GM19328 (cell line): ENCODE results near the gene RASSF8.

Experiments
- ATAC-seq: cut with Tn5 transposase; IDR thresholded peaks from one replicate; pipeline ENCODE4 v1.9.1; 2021; ENCODE audit warnings: mild to moderate bottlenecking, moderate library complexity; ENCODE audit not compliant: unreplicated experiment

Gene RASSF8

GRCh38 chr12:25958428-25959070 is at the start of gene RASSF8:
Gene RASSF8, plus strand, starts transcription at chr12:25958682. Its CDS starts 96,662 bp downstream, at chr12:26055344.
- peak; percentile 85 for ATAC-seq

GRCh38 chr12:25914551-25914950 is 43.9 kb upstream of the RASSF8 start:
- no peak for ATAC-seq

- no peak for ATAC-seq
Observed at GRCh38 chr12:25924491-25925001, 33.9 kb upstream of the RASSF8 start.

GRCh38 chr12:25925064-25925463 is 33.4 kb upstream of the RASSF8 start:
- ATAC-seq: no peak

GRCh38 chr12:25926536-25926935 is 31.9 kb upstream of the RASSF8 start:
- no peak for ATAC-seq

- no peak for ATAC-seq
Observed at GRCh38 chr12:25929142-25929541, 29.3 kb upstream of the RASSF8 start.

- no peak for ATAC-seq
Observed at GRCh38 chr12:25932971-25933370, 25.5 kb upstream of the RASSF8 start.

GRCh38 chr12:25934456-25934855 is 24.0 kb upstream of the RASSF8 start:
- no peak for ATAC-seq

GRCh38 chr12:25935355-25936144 is 22.9 kb upstream of the RASSF8 start:
- ATAC-seq: no peak

- no peak for ATAC-seq
Observed at GRCh38 chr12:25937096-25937495, 21.4 kb upstream of the RASSF8 start.

- no peak for ATAC-seq
Observed at GRCh38 chr12:25938581-25938980, 19.9 kb upstream of the RASSF8 start.

GRCh38 chr12:25939606-25940005 is 18.9 kb upstream of the RASSF8 start:
- ATAC-seq: no peak

- ATAC-seq: no peak
Observed at GRCh38 chr12:25940886-25941285, 17.6 kb upstream of the RASSF8 start.

- no peak for ATAC-seq
Observed at GRCh38 chr12:25942709-25943108, 15.8 kb upstream of the RASSF8 start.

- no peak for ATAC-seq
Observed at GRCh38 chr12:25943940-25944339, 14.5 kb upstream of the RASSF8 start.

GRCh38 chr12:25949343-25949742 is 9.1 kb upstream of the RASSF8 start:
- ATAC-seq: no peak

GRCh38 chr12:25950329-25951115 is 8.0 kb upstream of the RASSF8 start:
- ATAC-seq: no peak

- no peak for ATAC-seq
Observed at GRCh38 chr12:25957793-25958427, 572 bp upstream of the RASSF8 start.

- ATAC-seq: peak; percentile 40
Observed at GRCh38 chr12:25959071-25959961, 834 bp downstream of the RASSF8 start.

GRCh38 chr12:25960143-25960542 is 1.7 kb downstream of the RASSF8 start:
- no peak for ATAC-seq
